Neuronal stem cell (in vitro differentiated cells): ENCODE data around the gene WFDC6. TPM values are rescaled to one million over a fixed set of nuclear protein-coding genes. Genes with fewer than 3 reads are reported as not detected.
"Not testable (repeated sequence)": the region's sequence is repeated elsewhere in the genome, so short reads cannot be mapped to it uniquely, and the experiment has no call there.

Experiments
- DNase-seq: peaks from one replicate; pipeline ENCODE4 v3.0.0-alpha.2; 2013; ENCODE audit warnings: low spot score
- H2AFZ ChIP-seq: one replicate; pipeline ENCODE4 v1.6.1; 2013; ENCODE audit warnings: mild to moderate bottlenecking, low read length, inconsistent platforms
- H2AK5ac ChIP-seq: 2 replicates; pipeline ENCODE4 v1.6.1; 2013; ENCODE audit warnings: low read depth, mild to moderate bottlenecking, inconsistent platforms, low read length, moderate library complexity, mixed read lengths
- H2BK120ac ChIP-seq: 2 replicates; pipeline ENCODE4 v1.6.1; 2013; ENCODE audit warnings: low read depth, mild to moderate bottlenecking, inconsistent platforms, low read length, moderate library complexity, mixed read lengths
- H2BK12ac ChIP-seq: one replicate; pipeline ENCODE4 v1.6.1; 2013; ENCODE audit warnings: low read length, inconsistent platforms
- H2BK15ac ChIP-seq: 2 replicates; pipeline ENCODE4 v1.6.1; 2013; ENCODE audit warnings: mild to moderate bottlenecking, low read length, inconsistent platforms, mixed read lengths
- H2BK5ac ChIP-seq: one replicate; pipeline ENCODE4 v1.6.1; 2013; ENCODE audit warnings: inconsistent platforms, mild to moderate bottlenecking, low read length, moderate library complexity
- H3K14ac ChIP-seq: one replicate; pipeline ENCODE4 v1.6.1; 2013; ENCODE audit warnings: low read length, inconsistent platforms
- H3K18ac ChIP-seq: 2 replicates; pipeline ENCODE4 v1.6.1; 2013; ENCODE audit warnings: low read length, inconsistent platforms
- H3K23ac ChIP-seq: 2 replicates; pipeline ENCODE4 v1.6.1; 2013; ENCODE audit warnings: low read depth, mild to moderate bottlenecking, mixed read lengths, low read length, inconsistent platforms; ENCODE audit not compliant: poor library complexity
- H3K27ac ChIP-seq: replicated peaks from 3 replicates; pipeline ENCODE4 v1.5.1; 2013; ENCODE audit warnings: low read length, inconsistent platforms
- H3K27me3 ChIP-seq, 3 experiments: 2 replicates each; pipeline ENCODE4 v1.6.1; 2013; ENCODE audit warnings: low read length in 3 of 3, mild to moderate bottlenecking in 2 of 3, inconsistent platforms in 1 of 3, low read depth in 1 of 3, mixed read lengths in 1 of 3, moderate library complexity in 1 of 3; ENCODE audit not compliant: control insufficient read depth in 3 of 3, insufficient read depth in 3 of 3
- H3K36me3 ChIP-seq, 2 donors: replicated peaks in 1 of 2; 2 replicates each; pipeline ENCODE4 v1.6.1; 2013; ENCODE audit warnings: low read length in 2 of 2; ENCODE audit not compliant: control insufficient read depth in 2 of 2, insufficient read depth in 2 of 2
- H3K4ac ChIP-seq: 2 replicates; pipeline ENCODE4 v1.6.1; 2013; ENCODE audit warnings: inconsistent platforms, mild to moderate bottlenecking, low read length, moderate library complexity
- H3K4me1 ChIP-seq, 2 donors: 1 replicate in 1 of 2; 2 replicates in 1 of 2; pipeline ENCODE4 v1.6.1; 2013; ENCODE audit warnings: low read length in 2 of 2, low read depth in 1 of 2; ENCODE audit not compliant: control insufficient read depth in 2 of 2, insufficient read depth in 1 of 2
- H3K4me2 ChIP-seq: one replicate; pipeline ENCODE4 v1.6.1; 2013; ENCODE audit warnings: mild to moderate bottlenecking, low read length, inconsistent platforms; ENCODE audit not compliant: insufficient read depth, poor library complexity, severe bottlenecking
- H3K4me3 ChIP-seq, 2 donors: 2 replicates each; pipeline ENCODE4 v1.5.1; 2013; ENCODE audit warnings: low read length in 2 of 2, mild to moderate bottlenecking in 2 of 2, inconsistent platforms in 1 of 2, moderate library complexity in 1 of 2
- H3K79me1 ChIP-seq: one replicate; pipeline ENCODE4 v1.6.1; 2013; ENCODE audit warnings: low read depth, mild to moderate bottlenecking, inconsistent platforms, low read length, moderate library complexity
- H3K9ac ChIP-seq: one replicate; pipeline ENCODE4 v1.6.1; 2013; ENCODE audit warnings: mild to moderate bottlenecking, low read depth, low read length, inconsistent platforms; ENCODE audit not compliant: poor library complexity
- H3K9me3 ChIP-seq, 2 donors: replicated peaks in 1 of 2; 2 replicates each; pipeline versions ENCODE3 to v1.6.1; 2013; ENCODE audit warnings: low read length in 2 of 2, mild to moderate bottlenecking in 2 of 2, inconsistent platforms in 1 of 2, low read depth in 1 of 2, mixed read lengths in 1 of 2, moderate library complexity in 1 of 2; ENCODE audit not compliant: control insufficient read depth in 2 of 2, insufficient read depth in 1 of 2
- H4K8ac ChIP-seq: one replicate; pipeline ENCODE4 v1.6.1; 2013; ENCODE audit warnings: low read depth, mild to moderate bottlenecking, inconsistent platforms, low read length, moderate library complexity
- H4K91ac ChIP-seq: one replicate; pipeline ENCODE4 v1.6.1; 2013; ENCODE audit warnings: low read length, low read depth, mild to moderate bottlenecking, inconsistent platforms; ENCODE audit not compliant: poor library complexity
- WGBS, 2 donors: extraction: QIAGEN DNeasy Blood & Tissue Kit; methylation state at CpG; one replicate each; pipeline ENCODE4 v1.1.7; 2013; ENCODE audit warnings: missing lambda C conversion rate in 2 of 2, mixed read lengths in 1 of 2; ENCODE audit not compliant: insufficient read length in 2 of 2, insufficient replicate concordance in 1 of 2; ENCODE audit errors: extremely low coverage in 2 of 2; 5-methylcytosine and 5-hydroxymethylcytosine counted together
- polyA plus RNA-seq, 2 experiments: library from polyadenylated mRNA; stranded (reverse); fragments of 200-250 nt; gene quantifications; one replicate each; pipeline ENCODE4 v1.2.3, GENCODE V29; 2013

The WFDC6 gene
- polyA plus RNA-seq (2013, experiment 1 of 2), result not detected
- not detected for polyA plus RNA-seq (2013, experiment 2 of 2)

DNA sequence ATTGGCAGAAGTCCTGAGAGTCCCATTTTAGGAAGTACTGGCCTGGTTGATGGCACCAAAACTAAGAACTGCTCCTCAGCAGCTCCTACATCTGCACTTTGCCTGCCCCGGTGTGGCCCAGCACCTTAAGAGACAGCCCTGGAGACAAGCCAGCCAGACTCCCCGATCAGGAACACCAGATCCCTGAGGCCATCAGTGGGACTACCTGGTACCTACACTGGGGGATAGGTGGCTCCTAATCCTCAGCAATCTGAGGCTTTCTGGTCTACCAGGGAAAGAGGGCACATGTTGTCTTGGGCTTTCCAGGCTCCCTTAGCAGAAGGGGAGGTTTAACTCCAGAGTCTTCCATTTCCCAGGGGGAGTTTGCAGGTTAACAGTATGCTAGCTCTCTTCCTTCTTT lies at the start of gene WFDC6:
WFDC6 (minus strand) TSS at position 101 of the 400 bp plus-strand sequence; CDS start at position 26, 75 bp downstream.
- no CpG with 5 or more reads among the region's 2 CpGs for WGBS, 2 donors
- Histone ChIP-seq H2BK15ac (no peak within 1 kb of the TSS), H2BK12ac (no peak within 1 kb of the TSS), H3K14ac (no peak within 1 kb of the TSS), H4K8ac (no peak within 1 kb of the TSS), H2AFZ (no peak within 1 kb of the TSS), H3K4me2 (no peak within 1 kb of the TSS), H3K79me1 (no peaks in the 10 kb centered on the region), H3K36me3 (no peaks in the 10 kb centered on the region), H2AK5ac (no peak within 1 kb of the TSS), H3K18ac (no peak within 1 kb of the TSS), H3K4ac (no peak within 1 kb of the TSS), H4K91ac (no peak within 1 kb of the TSS), H3K4me1 (no peaks in the 10 kb centered on the region), H3K27ac (no peak within 1 kb of the TSS), H2BK120ac (no peak within 1 kb of the TSS), H3K23ac (no peak within 1 kb of the TSS), H3K9ac (no peak within 1 kb of the TSS), H3K9me3 (no peaks in the 10 kb centered on the region), H3K4me3 (no peak within 1 kb of the TSS), H3K27me3 (no peaks in the 10 kb centered on the region), H2BK5ac (no peak within 1 kb of the TSS)
- no peak for DNase-seq

DNA sequence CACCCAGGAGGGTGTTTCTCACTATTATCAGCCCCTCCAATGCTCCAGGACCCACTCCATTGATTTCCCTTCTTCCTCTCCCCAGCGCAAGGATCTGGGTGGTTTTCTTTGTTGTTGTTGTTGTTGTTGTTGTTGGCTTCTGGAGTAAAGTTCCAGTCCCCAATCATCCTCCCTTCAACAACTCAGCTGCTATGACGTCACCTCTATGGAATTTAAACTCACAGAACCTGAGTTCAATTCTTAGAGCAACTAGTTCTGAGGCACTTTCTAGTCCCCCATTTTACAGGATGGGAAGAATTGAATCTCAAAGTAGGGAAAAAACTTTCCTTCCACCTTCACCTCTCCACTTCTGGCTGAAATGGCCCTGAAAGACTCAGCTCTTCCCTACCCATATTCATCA lies 49.5 kb upstream of the WFDC6 start:
- H3K9ac ChIP-seq, result no peak overlapping the region
- no peak overlapping the region for H3K4me3 ChIP-seq
- no peak overlapping the region for H2BK5ac ChIP-seq
- no peak overlapping the region for H3K14ac ChIP-seq
- H2BK120ac ChIP-seq, result no peak overlapping the region
- H3K18ac ChIP-seq, result no peak overlapping the region
- no peak overlapping the region for H2AK5ac ChIP-seq
- peaks cover 0 to 6% of the 10 kb centered on the region in 2 donors for H3K9me3 ChIP-seq
- H2AFZ ChIP-seq, result no peak overlapping the region
- no peaks in the 10 kb centered on the region for H3K27me3 ChIP-seq
- H3K4me2 ChIP-seq, result no peak overlapping the region
- H4K91ac ChIP-seq, result no peak overlapping the region
- no peak overlapping the region for H2BK15ac ChIP-seq
- H3K4me1 ChIP-seq, result no peaks in the 10 kb centered on the region
- H3K27ac ChIP-seq, result no peak overlapping the region
- H3K23ac ChIP-seq, result no peak overlapping the region
- H4K8ac ChIP-seq, result no peak overlapping the region
- WGBS, 2 donors, result no CpG with 5 or more reads among the region's 2 CpGs
- DNase-seq, result no peak
- H3K36me3 ChIP-seq, result no peaks in the 10 kb centered on the region
- no peaks in the 10 kb centered on the region for H3K79me1 ChIP-seq
- H2BK12ac ChIP-seq, result no peak overlapping the region
- H3K4ac ChIP-seq, result no peak overlapping the region

DNA sequence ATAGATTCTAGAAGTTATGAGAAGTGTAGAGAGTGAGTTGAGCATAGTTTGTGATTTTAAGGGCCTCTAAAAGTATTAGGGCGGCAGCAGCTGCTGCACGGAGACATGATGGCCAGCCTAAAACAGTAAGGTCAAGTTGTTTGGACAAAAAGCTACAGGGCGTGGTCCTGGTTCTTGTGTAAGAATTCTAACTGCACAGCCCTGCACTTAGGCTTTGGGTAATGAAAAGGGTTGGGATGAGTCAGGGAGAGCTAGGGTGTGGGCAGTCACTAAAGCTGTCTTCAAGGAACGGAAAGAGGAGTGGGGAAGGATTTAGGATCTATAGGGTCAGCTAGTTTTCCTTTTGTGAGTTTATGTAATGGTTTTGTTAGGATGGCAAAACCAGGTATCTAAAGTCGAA lies 46.7 kb upstream of the WFDC6 start:
- H3K27ac ChIP-seq, H3K4me3 ChIP-seq, H3K4me1 ChIP-seq, H2BK120ac ChIP-seq, H4K8ac ChIP-seq, H4K91ac ChIP-seq, H3K79me1 ChIP-seq, H3K18ac ChIP-seq, H3K36me3 ChIP-seq, H3K27me3 ChIP-seq, H2AK5ac ChIP-seq, H3K4ac ChIP-seq, H2BK5ac ChIP-seq, H3K4me2 ChIP-seq, DNase-seq, H3K23ac ChIP-seq, H3K9me3 ChIP-seq, H2AFZ ChIP-seq, H2BK12ac ChIP-seq, H3K9ac ChIP-seq, H2BK15ac ChIP-seq, H3K14ac ChIP-seq: not testable (repeated sequence)
- no CpG with 5 or more reads among the region's 5 CpGs for WGBS, 2 donors

DNA sequence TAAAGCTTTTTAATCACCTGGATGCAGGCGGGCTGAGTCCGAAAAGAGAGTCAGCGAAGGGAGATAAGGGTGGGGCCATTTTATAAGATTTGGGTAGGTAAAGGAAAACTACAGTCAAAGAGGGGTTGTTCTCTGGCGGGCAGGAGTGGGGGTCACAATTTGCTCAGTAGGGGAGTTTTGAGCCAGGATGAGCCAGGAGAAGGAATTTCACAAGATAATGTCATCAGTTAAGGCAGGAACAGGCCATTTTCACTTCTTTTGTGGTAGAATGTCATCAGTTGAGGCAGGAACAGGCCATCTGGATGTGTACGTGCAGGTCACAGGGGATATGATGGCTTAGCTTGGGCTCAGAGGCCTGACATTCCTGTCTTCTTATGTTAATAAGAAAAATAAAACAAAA lies 45.0 kb upstream of the WFDC6 start:
- not testable (repeated sequence) for H3K27ac ChIP-seq, H3K14ac ChIP-seq, H3K4ac ChIP-seq, H3K36me3 ChIP-seq, H2AK5ac ChIP-seq, H2BK15ac ChIP-seq, H2BK120ac ChIP-seq, H4K91ac ChIP-seq, H3K23ac ChIP-seq, H3K4me2 ChIP-seq, DNase-seq, H2BK5ac ChIP-seq, H4K8ac ChIP-seq, H2BK12ac ChIP-seq, H3K4me3 ChIP-seq, H3K27me3 ChIP-seq, H2AFZ ChIP-seq, H3K9ac ChIP-seq, H3K18ac ChIP-seq, H3K9me3 ChIP-seq, H3K79me1 ChIP-seq
- no CpG with 5 or more reads among the region's 5 CpGs for WGBS, 2 donors
- H3K4me1 ChIP-seq, result peaks cover 8 to 10% of the 10 kb centered on the region in 2 donors
